Skeletal muscle satellite cell (primary cell): ENCODE results near the gene HTR3C.
"Not testable (repeated sequence)": the region's sequence is repeated elsewhere in the genome, so short reads cannot be mapped to it uniquely, and the experiment has no call there.

Source experiments
- H3K27me3 ChIP-seq: 2 replicates; pipeline ENCODE4 v1.7.0; 2013; ENCODE audit warnings: low read length; ENCODE audit not compliant: control insufficient read depth, insufficient read depth
- H3K36me3 ChIP-seq: 2 replicates; pipeline ENCODE4 v1.7.0; 2013; ENCODE audit warnings: mild to moderate bottlenecking, control low read depth, low read length; ENCODE audit not compliant: insufficient read depth
- H3K4me1 ChIP-seq: 2 replicates; pipeline ENCODE4 v1.7.0; 2013; ENCODE audit warnings: low read length; ENCODE audit not compliant: control insufficient read depth, insufficient read depth
- H3K4me2 ChIP-seq: 2 replicates; pipeline ENCODE4 v1.7.0; 2013; ENCODE audit warnings: mild to moderate bottlenecking, low read length
- H3K4me3 ChIP-seq: 2 replicates; pipeline ENCODE4 v1.7.0; 2013; ENCODE audit warnings: low read length
- H3K9ac ChIP-seq: 2 replicates; pipeline ENCODE4 v1.7.0; 2013; ENCODE audit warnings: mild to moderate bottlenecking, low read depth, low read length, moderate library complexity
- H3K9me3 ChIP-seq: replicated peaks from 2 replicates; pipeline ENCODE4 v1.7.0; 2013; ENCODE audit warnings: mild to moderate bottlenecking, control low read depth, low read length

HTR3C gene

GRCh38 chr3:184016811-184017671 is 35.8 kb upstream of the HTR3C start:
- Histone ChIP-seq H3K4me3 (peak overlapping the region; percentile 99), H3K9me3 (no peaks in the 10 kb centered on the region), H3K9ac (peak overlapping the region; percentile 87), H3K4me2 (peak overlapping the region; percentile 99), H3K4me1 (peaks cover 19% of the 10 kb centered on the region), H3K36me3 (peaks cover 13% of the 10 kb centered on the region), H3K27me3 (peaks cover 5% of the 10 kb centered on the region)

GRCh38 chr3:184017672-184018423 is 35.0 kb upstream of the HTR3C start, which contains the start of gene ABCC5:
Gene ABCC5, minus strand, starts transcription at chr3:184017884. Its CDS starts 3,492 bp downstream, at chr3:184014392.
- Histone ChIP-seq H3K9me3 (no peaks in the 10 kb centered on the region), H3K4me3 (peak within 1 kb of the TSS; percentile 99), H3K4me2 (peak within 1 kb of the TSS; percentile 99), H3K4me1 (peaks cover 19% of the 10 kb centered on the region), H3K36me3 (peaks cover 5% of the 10 kb centered on the region), H3K27me3 (peaks cover 6% of the 10 kb centered on the region), H3K9ac (peak within 1 kb of the TSS; percentile 87)

- peak overlapping the region; percentile 87 for H3K9ac ChIP-seq
- peaks cover 19% of the 10 kb centered on the region for H3K4me1 ChIP-seq
- H3K4me3 ChIP-seq, result peak overlapping the region; percentile 99
- peak overlapping the region; percentile 99 for H3K4me2 ChIP-seq
- H3K27me3 ChIP-seq, result peaks cover 12% of the 10 kb centered on the region
- peaks cover 2% of the 10 kb centered on the region for H3K36me3 ChIP-seq
- no peaks in the 10 kb centered on the region for H3K9me3 ChIP-seq
These were observed 34.3 kb upstream of the HTR3C start for GRCh38 chr3:184018424-184018973.

- Histone ChIP-seq H3K9ac (no peak overlapping the region), H3K27me3 (peaks cover 26% of the 10 kb centered on the region), H3K36me3 (no peaks in the 10 kb centered on the region), H3K4me1 (no peaks in the 10 kb centered on the region), H3K9me3 (no peaks in the 10 kb centered on the region), H3K4me3 (no peak overlapping the region), H3K4me2 (no peak overlapping the region)
These were observed 30.5 kb upstream of the HTR3C start for GRCh38 chr3:184022323-184022722.

- H3K9ac ChIP-seq, H3K4me2 ChIP-seq: not testable (repeated sequence)
These were observed 27.6 kb upstream of the HTR3C start for GRCh38 chr3:184025256-184025655.

GRCh38 chr3:184028275-184028890 is 24.5 kb upstream of the HTR3C start:
- H3K36me3 ChIP-seq, result not testable (repeated sequence)

More at GRCh38 chr3:184025256-184025655, 27.6 kb upstream of the HTR3C start:
- not testable (repeated sequence) for H3K4me3 ChIP-seq, H3K9me3 ChIP-seq, H3K36me3 ChIP-seq, H3K4me1 ChIP-seq
- H3K27me3 ChIP-seq, result peaks cover 35% of the 10 kb centered on the region

GRCh38 chr3:184029443-184029842 is 23.4 kb upstream of the HTR3C start:
- Histone ChIP-seq H3K36me3 (no peaks in the 10 kb centered on the region), H3K4me3 (no peak overlapping the region), H3K4me2 (no peak overlapping the region), H3K27me3 (peaks cover 43% of the 10 kb centered on the region), H3K4me1 (no peaks in the 10 kb centered on the region), H3K9ac (no peak overlapping the region), H3K9me3 (no peaks in the 10 kb centered on the region)

More at GRCh38 chr3:184028275-184028890, 24.5 kb upstream of the HTR3C start:
- not testable (repeated sequence) for H3K4me3 ChIP-seq, H3K9ac ChIP-seq, H3K4me2 ChIP-seq, H3K4me1 ChIP-seq, H3K9me3 ChIP-seq
- peaks cover 37% of the 10 kb centered on the region for H3K27me3 ChIP-seq

- Histone ChIP-seq H3K4me2 (no peak overlapping the region), H3K9ac (no peak overlapping the region), H3K4me1 (no peaks in the 10 kb centered on the region), H3K27me3 (peaks cover 52% of the 10 kb centered on the region), H3K4me3 (no peak overlapping the region), H3K36me3 (no peaks in the 10 kb centered on the region), H3K9me3 (no peaks in the 10 kb centered on the region)
These were observed 22.3 kb upstream of the HTR3C start for GRCh38 chr3:184030536-184030935.

- peaks cover 49% of the 10 kb centered on the region for H3K27me3 ChIP-seq
- no peaks in the 10 kb centered on the region for H3K9me3 ChIP-seq
- H3K4me2 ChIP-seq, result no peak within 1 kb of the TSS
- H3K4me3 ChIP-seq, result no peak within 1 kb of the TSS
- no peaks in the 10 kb centered on the region for H3K36me3 ChIP-seq
- no peak within 1 kb of the TSS for H3K9ac ChIP-seq
- no peaks in the 10 kb centered on the region for H3K4me1 ChIP-seq
These were observed 21.6 kb upstream of the HTR3C start, which contains the start of gene HTR3D for GRCh38 chr3:184031187-184031792. Gene HTR3D, plus strand, starts transcription at chr3:184031742. Its CDS starts 0 bp downstream, at chr3:184031742.

- Histone ChIP-seq H3K4me3 (no peak overlapping the region), H3K36me3 (no peaks in the 10 kb centered on the region), H3K9ac (no peak overlapping the region), H3K9me3 (no peaks in the 10 kb centered on the region), H3K4me1 (no peaks in the 10 kb centered on the region), H3K27me3 (peaks cover 33% of the 10 kb centered on the region), H3K4me2 (no peak overlapping the region)
These were observed 15.0 kb upstream of the HTR3C start for GRCh38 chr3:184037816-184038215.

GRCh38 chr3:184038307-184038706 is 14.5 kb upstream of the HTR3C start:
- H3K9ac ChIP-seq, H3K4me3 ChIP-seq, H3K9me3 ChIP-seq, H3K36me3 ChIP-seq, H3K4me1 ChIP-seq, H3K4me2 ChIP-seq: not testable (repeated sequence)
- peaks cover 37% of the 10 kb centered on the region for H3K27me3 ChIP-seq
